KMS-11 (cell line): Measurements from ENCODE around the gene CLSTN1.

Experiments used
- H2AFZ ChIP-seq: fragments of 200-600 bp; sonication (generic); 2 replicates; pipeline ENCODE4 v1.6.1; 2016; ENCODE audit warnings: antibody characterized with exemption, mixed run types, low read depth
- H3K27ac ChIP-seq: fragments of 200-600 bp; sonication (generic); 2 replicates; pipeline ENCODE4 v1.6.1; 2016; ENCODE audit warnings: mild to moderate bottlenecking, mixed run types
- H3K27me3 ChIP-seq: fragments of 200-600 bp; sonication (generic); 2 replicates; pipeline ENCODE4 v1.6.1; 2017; ENCODE audit warnings: mild to moderate bottlenecking, low read depth, mixed run types, moderate library complexity; ENCODE audit not compliant: insufficient read depth
- H3K36me3 ChIP-seq: fragments of 200-600 bp; sonication (generic); 2 replicates; pipeline ENCODE4 v1.6.1; 2017; ENCODE audit warnings: mild to moderate bottlenecking, mixed run types; ENCODE audit not compliant: insufficient read depth
- H3K4me1 ChIP-seq: fragments of 200-600 bp; sonication (generic); 2 replicates; pipeline ENCODE4 v1.6.1; 2016; ENCODE audit warnings: mild to moderate bottlenecking, low read depth, mixed run types; ENCODE audit not compliant: poor library complexity, severe bottlenecking
- H3K4me2 ChIP-seq: fragments of 200-600 bp; sonication (generic); 2 replicates; pipeline ENCODE4 v1.7.0; 2016; ENCODE audit warnings: mild to moderate bottlenecking, mixed run types
- H3K4me3 ChIP-seq: fragments of 200-600 bp; sonication (generic); IDR thresholded peaks from 2 replicates; pipeline ENCODE4 v1.6.1; 2017; ENCODE audit warnings: low read depth, low read length, mixed read lengths; ENCODE audit not compliant: insufficient read depth
- H3K79me2 ChIP-seq: fragments of 200-600 bp; sonication (generic); 2 replicates; pipeline ENCODE4 v1.6.1; 2016; ENCODE audit warnings: low read depth, mixed run types; ENCODE audit not compliant: insufficient read depth
- H3K9ac ChIP-seq: fragments of 200-600 bp; sonication (generic); 2 replicates; pipeline ENCODE4 v1.6.1; 2016; ENCODE audit warnings: mild to moderate bottlenecking, mixed run types
- H4K20me1 ChIP-seq: fragments of 200-600 bp; sonication (generic); 2 replicates; pipeline ENCODE4 v1.6.1; 2016; ENCODE audit warnings: mild to moderate bottlenecking, mixed run types; ENCODE audit not compliant: insufficient read depth
- CTCF ChIP-seq: fragments of 200-600 bp; sonication (generic); conservative IDR thresholded peaks from 2 replicates; pipeline ENCODE4 v1.6.1; 2017; ENCODE audit warnings: low read depth, mild to moderate bottlenecking, antibody characterized with exemption, low read length, moderate library complexity, mixed read lengths

The CLSTN1 gene

GRCh38 chr1:9736241-9736640 is 87.5 kb downstream of the CLSTN1 start:
- no peak overlapping the region for H3K4me3 ChIP-seq
- H3K36me3 ChIP-seq: peaks cover 12% of the 10 kb centered on the region
- TF ChIP-seq CTCF: no peak
- H2AFZ ChIP-seq: no peak overlapping the region
- H3K4me1 ChIP-seq: no peaks in the 10 kb centered on the region
- H3K27me3 ChIP-seq: no peaks in the 10 kb centered on the region
- no peaks in the 10 kb centered on the region for H3K79me2 ChIP-seq
- H3K27ac ChIP-seq: no peak overlapping the region
- no peaks in the 10 kb centered on the region for H4K20me1 ChIP-seq
- no peak overlapping the region for H3K4me2 ChIP-seq
- H3K9ac ChIP-seq: no peak overlapping the region

GRCh38 chr1:9735800-9736199 is 88.0 kb downstream of the CLSTN1 start:
- H3K27ac ChIP-seq: no peak overlapping the region
- H2AFZ ChIP-seq: no peak overlapping the region
- no peaks in the 10 kb centered on the region for H3K4me1 ChIP-seq
- peaks cover 13% of the 10 kb centered on the region for H3K36me3 ChIP-seq
- H3K79me2 ChIP-seq: no peaks in the 10 kb centered on the region
- no peaks in the 10 kb centered on the region for H4K20me1 ChIP-seq
- H3K4me3 ChIP-seq: no peak overlapping the region
- no peak for TF ChIP-seq CTCF
- no peak overlapping the region for H3K9ac ChIP-seq
- H3K27me3 ChIP-seq: no peaks in the 10 kb centered on the region
- no peak overlapping the region for H3K4me2 ChIP-seq

- no peaks in the 10 kb centered on the region for H3K4me1 ChIP-seq
- TF ChIP-seq CTCF: no peak
- H3K36me3 ChIP-seq: peaks cover 13% of the 10 kb centered on the region
- H3K27me3 ChIP-seq: no peaks in the 10 kb centered on the region
- H3K4me3 ChIP-seq: no peak overlapping the region
- no peak overlapping the region for H3K27ac ChIP-seq
- H3K4me2 ChIP-seq: no peak overlapping the region
- H2AFZ ChIP-seq: no peak overlapping the region
- no peaks in the 10 kb centered on the region for H4K20me1 ChIP-seq
- no peak overlapping the region for H3K9ac ChIP-seq
- H3K79me2 ChIP-seq: no peaks in the 10 kb centered on the region
These were observed 90.5 kb downstream of the CLSTN1 start for GRCh38 chr1:9733160-9733789.

GRCh38 chr1:9732123-9732971 is 91.4 kb downstream of the CLSTN1 start:
- Histone ChIP-seq H3K4me3 (no peak overlapping the region), H3K36me3 (peaks cover 13% of the 10 kb centered on the region), H3K4me2 (no peak overlapping the region), H3K9ac (no peak overlapping the region), H3K27ac (no peak overlapping the region), H3K4me1 (no peaks in the 10 kb centered on the region), H3K79me2 (no peaks in the 10 kb centered on the region), H2AFZ (no peak overlapping the region), H4K20me1 (no peaks in the 10 kb centered on the region), H3K27me3 (no peaks in the 10 kb centered on the region)
- TF ChIP-seq CTCF: no peak
